ENCODE measurements around the gene ITPK1.

DNA sequence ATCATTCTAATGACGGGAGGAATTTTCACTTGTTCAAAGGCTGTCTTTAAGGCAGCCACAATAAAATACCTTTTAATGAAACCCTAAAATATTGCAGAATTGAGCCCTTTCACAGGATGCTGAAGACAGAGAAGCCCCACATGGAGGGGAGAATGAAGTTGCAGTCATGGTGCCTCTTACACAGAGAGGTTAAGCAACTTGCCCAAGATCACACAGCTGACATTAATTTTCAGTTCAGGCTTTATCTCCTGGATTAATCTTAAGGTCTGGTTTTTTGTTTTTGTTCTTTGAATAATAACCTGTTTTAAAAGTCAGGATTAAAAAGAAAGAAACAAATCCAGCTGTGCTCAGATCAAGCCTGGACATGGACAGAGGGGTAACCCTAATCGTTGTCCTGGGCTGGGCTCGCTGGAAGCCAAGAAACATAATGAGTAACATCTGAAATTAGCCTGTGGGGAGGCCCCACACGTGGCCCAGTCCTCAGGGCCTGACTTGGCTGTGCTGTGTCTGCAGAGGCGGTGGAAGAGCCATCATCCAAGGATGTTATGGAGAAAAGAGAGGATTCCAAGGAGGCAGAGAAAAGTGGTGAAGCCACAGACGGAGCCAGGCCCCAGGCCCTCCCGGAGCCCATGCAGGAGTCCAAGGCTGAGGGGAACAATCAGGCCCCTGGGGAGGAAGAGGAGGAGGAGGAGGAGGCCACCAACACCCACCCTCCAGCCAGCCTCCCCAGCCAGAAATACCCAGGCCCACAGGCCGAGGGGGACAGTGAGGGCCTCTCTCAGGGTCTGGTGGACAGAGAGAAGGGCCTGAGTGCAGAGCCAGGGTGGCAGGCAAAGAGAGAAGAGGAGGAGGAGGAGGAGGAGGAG is 184.8 kb downstream of the ITPK1 start:
- TF ChIP-seq, protein P1, sequence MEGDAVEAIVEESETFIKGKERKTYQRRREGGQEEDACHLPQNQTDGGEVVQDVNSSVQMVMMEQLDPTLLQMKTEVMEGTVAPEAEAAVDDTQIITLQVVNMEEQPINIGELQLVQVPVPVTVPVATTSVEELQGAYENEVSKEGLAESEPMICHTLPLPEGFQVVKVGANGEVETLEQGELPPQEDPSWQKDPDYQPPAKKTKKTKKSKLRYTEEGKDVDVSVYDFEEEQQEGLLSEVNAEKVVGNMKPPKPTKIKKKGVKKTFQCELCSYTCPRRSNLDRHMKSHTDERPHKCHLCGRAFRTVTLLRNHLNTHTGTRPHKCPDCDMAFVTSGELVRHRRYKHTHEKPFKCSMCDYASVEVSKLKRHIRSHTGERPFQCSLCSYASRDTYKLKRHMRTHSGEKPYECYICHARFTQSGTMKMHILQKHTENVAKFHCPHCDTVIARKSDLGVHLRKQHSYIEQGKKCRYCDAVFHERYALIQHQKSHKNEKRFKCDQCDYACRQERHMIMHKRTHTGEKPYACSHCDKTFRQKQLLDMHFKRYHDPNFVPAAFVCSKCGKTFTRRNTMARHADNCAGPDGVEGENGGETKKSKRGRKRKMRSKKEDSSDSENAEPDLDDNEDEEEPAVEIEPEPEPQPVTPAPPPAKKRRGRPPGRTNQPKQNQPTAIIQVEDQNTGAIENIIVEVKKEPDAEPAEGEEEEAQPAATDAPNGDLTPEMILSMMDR (IDR thresholded peaks at IDR 0.05), result no peak
- TF ChIP-seq POLR2AphosphoS5 (IDR thresholded peaks at IDR 0.05; ENCODE audit: low read depth, low read length), result no peak

Measured in Panc1 (cell line).